Natural killer cell (primary cell): ENCODE results near the gene MRPL41. TPM values are rescaled to one million over a fixed set of nuclear protein-coding genes. Genes with fewer than 3 reads are reported as not detected.
"Not testable (repeated sequence)": the region's sequence is repeated elsewhere in the genome, so short reads cannot be mapped to it uniquely, and the experiment has no call there.

Experiments used
- ATAC-seq, 3 donors: fragments of 150-1000 bp in 2 of 3; fragments of 200-7000 bp in 1 of 3; cut with Tn5 transposase; 1 replicate in 1 of 3; 2 replicates in 2 of 3; pipeline ENCODE4 v1.10.0; 2021; ENCODE audit warnings: mild to moderate bottlenecking in 2 of 3, moderate library complexity in 2 of 3
- DNase-seq, 2 donors: peaks; one replicate each; pipeline versions ENCODE4 v3.0.0 to v3.0.0-alpha.2; 2013 to 2021; ENCODE audit warnings: mixed read lengths in 1 of 2
- H3K27ac ChIP-seq: one replicate; pipeline ENCODE4 v1.5.1; 2013; ENCODE audit warnings: mild to moderate bottlenecking, low read length
- H3K27me3 ChIP-seq: one replicate; pipeline ENCODE4 v1.6.1; 2013; ENCODE audit warnings: low read length; ENCODE audit not compliant: control insufficient read depth, insufficient read depth
- H3K36me3 ChIP-seq: one replicate; pipeline ENCODE4 v1.6.1; 2013; ENCODE audit warnings: low read length; ENCODE audit not compliant: control insufficient read depth, insufficient read depth
- H3K4me1 ChIP-seq: one replicate; pipeline ENCODE4 v1.6.1; 2013; ENCODE audit warnings: low read length; ENCODE audit not compliant: control insufficient read depth, insufficient read depth
- H3K4me3 ChIP-seq: one replicate; pipeline ENCODE4 v1.5.1; 2013; ENCODE audit warnings: low read length
- H3K9me3 ChIP-seq: one replicate; pipeline ENCODE4 v1.6.1; 2013; ENCODE audit warnings: low read length; ENCODE audit not compliant: control insufficient read depth, insufficient read depth
- H3K27ac Mint-ChIP-seq, 2 donors: one replicate each; pipeline ENCODE4 v1.8.0; 2022; ENCODE audit warnings: mild to moderate bottlenecking in 2 of 2, mixed read lengths in 2 of 2, moderate library complexity in 1 of 2
- H3K27me3 Mint-ChIP-seq, 2 donors: one replicate each; pipeline ENCODE4 v1.8.0; 2022; ENCODE audit warnings: low read depth in 2 of 2, mixed read lengths in 2 of 2
- H3K36me3 Mint-ChIP-seq: one replicate; pipeline ENCODE4 v1.8.0; 2022; ENCODE audit warnings: mixed read lengths
- H3K4me1 Mint-ChIP-seq, 2 donors: one replicate each; pipeline ENCODE4 v1.8.0; 2022; ENCODE audit warnings: mixed read lengths in 2 of 2
- H3K4me3 Mint-ChIP-seq: one replicate; pipeline ENCODE4 v1.8.0; 2022; ENCODE audit warnings: mild to moderate bottlenecking, moderate library complexity, mixed read lengths
- H3K9me3 Mint-ChIP-seq, 2 donors: one replicate each; pipeline ENCODE4 v1.8.0; 2022; ENCODE audit warnings: mixed read lengths in 2 of 2
- CTCF ChIP-seq: fragments of 200-600 bp; IDR thresholded peaks from one replicate; pipeline ENCODE4 v1.8.0; 2022; ENCODE audit warnings: antibody characterized with exemption
- WGBS: methylation state at CpG from one replicate; pipeline ENCODE4 v1.1.7; 2013; ENCODE audit warnings: missing lambda C conversion rate; ENCODE audit not compliant: insufficient coverage; 5-methylcytosine and 5-hydroxymethylcytosine counted together
- intact Hi-C: fragments of 100-400 bp; cut with micrococcal nuclease; formaldehyde crosslinking; loops from one replicate; pipeline ENCODE4 v1.14.2; 2022
- total RNA-seq, 4 donors: library from RNA; stranded (reverse); fragments of 120-200 nt in 1 of 4; gene quantifications; one replicate each; pipeline versions ENCODE4 v1.2.3 to v1.2.4, GENCODE V29; 2013 to 2022

Gene MRPL41
- total RNA-seq, 3 donors from 2014 or later (not counting 1 experiment from before 2014, with no cell fraction given), result 11.5 to 17.9 (median 16.8) TPM

- Histone ChIP-seq H3K27me3 (no peaks in the 10 kb centered on the region), H3K27ac (peak within 1 kb of the TSS; percentile 57), H3K9me3 (no peaks in the 10 kb centered on the region), H3K36me3 (peaks cover 20% of the 10 kb centered on the region), H3K4me1 (peaks cover 17% of the 10 kb centered on the region), H3K4me3 (peak within 1 kb of the TSS; percentile 72)
- Mint-ChIP-seq H3K27me3 (no peaks in the 10 kb centered on the region), H3K9me3 (no peaks in the 10 kb centered on the region), H3K27ac (peak within 1 kb of the TSS; percentile 82 to 92), H3K4me3 (peak within 1 kb of the TSS; percentile 94), H3K4me1 (peaks cover 6 to 14% of the 10 kb centered on the region in 2 donors), H3K36me3 (no peaks in the 10 kb centered on the region)
- DNase-seq (peak; percentile 91 to 96), ATAC-seq (peak; percentile 96 to 99 (median 96))
- TF ChIP-seq CTCF, result no peak
- intact Hi-C loops, result loop anchor here (2.0 kb wide), 1 partner anchor 14 kb away; the partner anchor contains the start of gene ARRDC1
- WGBS, result under 1% methylated on average over 113 of the region's 113 CpGs
Observed at GRCh38 chr9:137590469-137591383, 39.0 kb downstream of the MRPL41 start, which contains the start of gene ZMYND19. TSS of gene ZMYND19 (minus strand) at chr9:137590512. CDS start at chr9:137590263, 249 bp downstream.

- WGBS, result 76% methylated on average over 7 of the region's 7 CpGs
- Histone ChIP-seq H3K27ac (no peak overlapping the region), H3K36me3 (peaks cover 5% of the 10 kb centered on the region), H3K4me1 (peaks cover 17% of the 10 kb centered on the region), H3K4me3 (no peak overlapping the region), H3K9me3 (no peaks in the 10 kb centered on the region), H3K27me3 (no peaks in the 10 kb centered on the region)
- DNase-seq (no peak), ATAC-seq (no peak)
- H3K36me3 Mint-ChIP-seq, result no peaks in the 10 kb centered on the region
- peak overlapping the region; percentile 4 for H3K4me3 Mint-ChIP-seq
- H3K27me3 Mint-ChIP-seq, result no peaks in the 10 kb centered on the region
- no peaks in the 10 kb centered on the region for H3K9me3 Mint-ChIP-seq
- peaks cover 4 to 10% of the 10 kb centered on the region in 2 donors for H3K4me1 Mint-ChIP-seq
- no peak overlapping the region for H3K27ac Mint-ChIP-seq
- no peak for TF ChIP-seq CTCF
- intact Hi-C loops, result no loop called here
Observed at GRCh38 chr9:137592767-137593166, 41.1 kb downstream of the MRPL41 start.

DNA sequence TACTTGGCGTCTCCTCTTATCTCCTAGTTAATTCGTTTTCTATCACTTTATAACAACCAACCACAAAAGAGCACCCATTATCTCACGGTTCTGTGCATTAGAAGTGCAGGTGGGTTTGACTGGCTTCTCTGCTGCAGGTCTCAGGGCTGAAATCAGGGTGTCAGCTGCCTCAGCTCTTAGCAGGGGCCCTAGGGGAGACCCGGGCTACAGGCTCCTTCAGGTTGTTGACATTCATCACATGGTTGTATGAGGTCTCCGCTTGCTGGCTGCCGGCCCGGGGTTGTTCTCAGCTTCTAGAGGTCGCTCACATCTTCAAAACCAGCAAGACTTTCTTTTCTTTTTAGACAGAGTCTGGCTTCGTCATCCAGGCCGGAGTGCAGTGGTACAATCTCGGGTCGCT is 41.5 kb downstream of the MRPL41 start:
- H3K9me3 ChIP-seq, result no peaks in the 10 kb centered on the region
- Mint-ChIP-seq H3K36me3 (no peaks in the 10 kb centered on the region), H3K4me1 (peaks cover under 1 to 6% of the 10 kb centered on the region in 2 donors), H3K9me3 (no peaks in the 10 kb centered on the region), H3K27me3 (no peaks in the 10 kb centered on the region), H3K4me3 (peak overlapping the region; percentile 4), H3K27ac (no peak overlapping the region)
- 92% methylated on average over 12 of the region's 12 CpGs for WGBS
- TF ChIP-seq CTCF, result no peak
- H3K27me3 ChIP-seq, result no peaks in the 10 kb centered on the region
- H3K4me3 ChIP-seq, result no peak overlapping the region
- H3K4me1 ChIP-seq, result peaks cover 17% of the 10 kb centered on the region
- intact Hi-C loops, result no loop called here
- peaks cover 1% of the 10 kb centered on the region for H3K36me3 ChIP-seq
- ATAC-seq (no peak), DNase-seq (no peak)
- H3K27ac ChIP-seq, result no peak overlapping the region

- H3K4me1 Mint-ChIP-seq, H3K9me3 ChIP-seq, ATAC-seq, DNase-seq, H3K36me3 ChIP-seq, H3K9me3 Mint-ChIP-seq, H3K4me3 Mint-ChIP-seq, H3K27ac Mint-ChIP-seq, intact Hi-C loops, H3K36me3 Mint-ChIP-seq, H3K4me1 ChIP-seq, H3K27ac ChIP-seq, H3K4me3 ChIP-seq, H3K27me3 ChIP-seq, H3K27me3 Mint-ChIP-seq: not testable (repeated sequence)
- no CpG with 5 or more reads among the region's 7 CpGs for WGBS
Observed at GRCh38 chr9:137596577-137596976, 44.9 kb downstream of the MRPL41 start.
